Inflammatory macrophage (primary cell): Measurements from ENCODE around the gene AURKAIP1.

Experiments used
- DNase-seq, 2 donors: peaks; one replicate each; pipeline ENCODE4 v3.0.0-alpha.2; 2020 to 2022

AURKAIP1 gene

DNA sequence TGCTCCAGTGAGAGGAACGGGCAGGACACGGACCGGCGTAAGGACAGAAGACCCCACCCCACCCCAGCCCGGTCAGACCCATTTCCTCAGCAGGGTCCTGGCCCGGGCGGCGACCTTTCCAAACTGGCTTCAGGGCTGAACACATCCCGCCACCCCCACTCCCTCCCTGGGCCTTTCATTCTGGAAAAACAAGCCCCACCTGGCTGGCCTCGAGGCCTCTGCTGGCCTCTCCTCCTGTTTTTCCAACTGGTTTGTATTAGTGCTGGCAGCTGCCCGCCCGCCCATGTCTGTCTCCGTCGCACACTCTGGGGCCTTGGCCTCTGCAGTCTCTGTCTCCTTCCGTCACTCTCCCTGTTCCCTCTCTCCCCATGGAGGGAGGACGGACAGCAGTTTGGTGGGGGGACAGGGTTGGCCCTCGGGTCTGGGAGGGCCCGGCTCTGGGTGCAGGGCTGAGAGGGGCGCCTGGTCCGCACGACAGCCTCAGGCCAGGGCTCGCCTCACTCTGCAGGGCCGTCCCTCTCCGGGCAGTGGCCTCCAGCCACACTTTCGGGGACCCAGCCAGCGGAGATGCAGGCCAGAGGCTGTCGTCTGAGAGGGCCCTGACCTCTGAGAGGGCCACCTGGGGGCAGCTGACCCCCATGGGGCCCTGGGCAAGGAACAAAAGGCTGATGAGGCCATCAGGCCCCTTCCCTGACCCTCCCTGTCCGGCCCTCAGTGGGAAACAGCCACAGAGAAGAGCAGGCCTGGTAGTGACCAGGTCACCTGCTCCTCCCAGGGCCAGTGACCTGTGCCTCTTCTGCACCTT is 15.1 kb downstream of the AURKAIP1 start:
- no peak for DNase-seq

DNA sequence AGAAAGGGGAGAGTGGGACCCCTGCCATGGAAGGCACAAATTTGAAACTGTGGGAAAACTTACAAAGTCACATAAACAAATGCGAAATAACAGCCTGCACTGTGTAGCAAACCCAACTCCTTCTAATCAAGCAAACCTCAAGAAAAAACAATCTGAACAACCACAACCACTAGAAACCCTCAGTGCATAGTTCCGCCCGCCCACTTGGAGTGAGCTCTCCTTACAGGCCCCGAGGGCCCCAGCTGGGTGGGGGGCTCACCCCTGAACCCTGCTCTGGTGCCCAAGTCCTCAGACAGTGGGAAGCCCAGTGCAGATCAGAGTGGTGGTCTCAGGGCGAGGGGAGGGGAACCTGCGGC is 15.7 kb downstream of the AURKAIP1 start:
- no peak for DNase-seq

DNA sequence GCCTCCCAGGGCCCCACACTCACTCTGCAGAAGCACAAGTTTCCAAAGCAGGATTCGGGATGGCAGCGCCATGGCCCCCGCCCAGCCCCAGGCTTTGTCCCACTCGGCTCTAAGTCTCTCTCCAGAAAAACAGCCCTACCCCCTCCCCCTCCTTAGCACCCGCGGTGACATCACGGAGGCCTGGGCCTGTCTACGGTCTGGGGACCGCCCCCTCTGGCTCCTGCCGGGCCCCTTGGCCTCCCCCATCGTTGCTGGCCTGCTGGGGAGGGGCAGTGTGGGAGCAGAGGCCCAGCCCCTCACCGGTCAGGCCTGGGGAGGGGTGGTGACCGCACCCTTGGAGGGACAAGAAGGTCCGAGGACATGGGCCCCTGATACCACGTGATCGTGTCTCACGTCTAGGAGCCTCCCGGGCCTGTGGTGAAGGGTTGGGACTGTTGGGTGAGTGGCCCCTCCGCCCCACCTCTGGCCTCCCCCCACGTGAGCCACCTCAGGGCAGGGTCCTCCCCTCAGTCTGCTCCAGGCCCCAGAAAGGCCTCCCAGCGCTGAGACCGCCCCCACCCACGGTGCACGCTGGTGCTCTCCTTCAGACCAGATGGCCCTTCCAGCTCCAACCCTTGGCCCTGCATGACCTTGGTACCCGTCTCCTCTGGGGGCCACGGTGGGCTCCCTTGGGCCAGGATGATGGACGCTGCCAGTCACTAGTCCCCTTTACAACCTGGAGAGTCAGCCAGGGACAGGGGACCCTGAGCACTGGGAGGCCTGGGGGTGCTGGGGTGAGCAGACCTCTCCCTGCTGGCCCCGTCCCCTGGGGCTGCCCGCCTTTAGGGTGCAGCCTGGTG is 16.4 kb downstream of the AURKAIP1 start, which contains the start of gene MXRA8:
Gene MXRA8, minus strand, starts transcription at position 123 of the 839 bp plus-strand sequence. Its CDS starts 51 bp downstream, at position 72.
- no peak for DNase-seq

DNA sequence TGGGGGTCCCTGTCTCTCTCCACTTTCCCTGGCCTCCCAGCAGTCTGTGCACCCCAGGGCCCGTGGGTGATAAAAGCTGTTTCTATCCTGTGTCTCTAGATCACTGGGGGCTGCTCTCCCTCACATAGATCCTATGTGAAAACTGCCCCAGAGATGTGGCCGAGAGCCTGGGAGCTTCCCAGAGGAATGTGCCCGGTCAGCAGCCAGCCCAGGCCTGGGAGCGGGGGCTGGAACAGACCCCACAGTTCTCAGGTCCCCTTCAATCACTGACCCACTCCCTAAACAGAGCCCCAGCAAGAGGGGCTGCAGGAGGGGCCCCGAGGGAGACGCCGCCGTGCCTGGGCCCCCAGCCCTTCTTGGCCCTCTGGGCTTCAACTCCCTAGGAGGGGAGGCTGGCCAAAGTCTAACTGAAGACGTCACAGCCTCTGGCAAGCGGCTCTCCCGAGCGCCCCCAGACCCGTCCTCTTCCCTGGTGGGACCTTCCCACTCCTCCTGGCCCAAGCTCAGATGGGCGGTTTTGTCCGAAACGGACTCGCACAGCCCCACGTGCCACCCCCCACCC is 17.1 kb downstream of the AURKAIP1 start:
- no peak for DNase-seq

DNA sequence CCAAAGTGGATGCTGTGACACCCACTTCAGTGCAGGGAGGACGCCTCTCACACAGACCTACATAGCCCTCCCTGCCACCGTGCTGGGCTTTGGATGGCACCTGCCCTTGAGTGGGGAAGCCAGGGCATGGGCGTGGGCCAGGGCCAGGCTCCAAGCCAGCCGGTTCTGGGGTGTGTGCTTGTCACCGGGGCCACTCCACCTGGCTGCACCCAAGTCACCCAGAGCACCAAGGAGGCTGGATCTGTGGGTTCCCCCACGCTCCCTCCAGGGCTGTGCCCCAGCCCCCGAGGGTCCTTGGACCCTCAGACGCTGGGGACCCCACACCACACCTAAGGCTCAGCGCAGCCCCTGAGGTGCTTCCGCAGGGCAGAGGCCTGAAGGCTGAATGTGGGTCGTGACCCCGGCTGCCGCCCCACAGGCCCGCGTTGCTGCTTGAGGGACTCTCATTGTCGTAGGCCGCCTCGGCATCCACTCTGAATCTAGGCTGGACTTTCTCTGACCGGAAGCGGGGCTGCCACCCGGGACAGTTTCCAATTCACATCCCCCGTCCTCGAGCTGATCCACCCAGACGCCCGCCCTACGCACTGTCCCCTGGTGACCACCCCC is 18.1 kb downstream of the AURKAIP1 start:
- no peak for DNase-seq

DNA sequence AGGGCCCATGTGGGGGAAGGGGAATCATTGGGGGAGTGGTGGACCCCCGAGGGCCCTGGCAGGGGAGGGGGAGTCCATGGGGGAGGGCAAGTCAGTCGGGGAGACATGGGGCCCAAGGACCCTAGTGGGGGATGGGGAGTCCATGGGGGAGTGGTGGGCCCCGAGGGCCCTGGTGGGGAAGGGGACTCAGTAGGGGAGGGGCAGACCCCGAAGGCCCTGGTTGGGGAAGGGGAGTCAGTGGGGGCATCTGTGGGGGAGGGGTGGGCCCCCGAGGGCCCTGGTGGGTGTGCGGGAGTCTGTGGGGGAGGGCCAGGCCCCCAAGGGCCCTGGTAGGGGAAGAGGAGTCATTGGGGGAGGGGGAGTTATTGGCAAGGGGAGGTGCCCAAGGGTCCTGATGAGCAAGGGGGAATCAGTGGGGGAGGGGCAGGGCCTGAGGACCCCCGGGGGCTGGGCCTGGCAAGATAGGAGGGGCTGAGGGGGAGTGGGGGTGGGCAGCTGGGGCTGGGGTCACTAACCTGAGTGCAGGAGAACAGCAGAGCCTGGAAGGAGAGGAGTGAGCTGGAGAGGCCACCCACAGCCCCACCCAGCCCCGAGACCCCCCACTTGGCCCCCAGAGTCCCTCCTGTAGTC is 18.7 kb downstream of the AURKAIP1 start:
- DNase-seq: no peak

DNA sequence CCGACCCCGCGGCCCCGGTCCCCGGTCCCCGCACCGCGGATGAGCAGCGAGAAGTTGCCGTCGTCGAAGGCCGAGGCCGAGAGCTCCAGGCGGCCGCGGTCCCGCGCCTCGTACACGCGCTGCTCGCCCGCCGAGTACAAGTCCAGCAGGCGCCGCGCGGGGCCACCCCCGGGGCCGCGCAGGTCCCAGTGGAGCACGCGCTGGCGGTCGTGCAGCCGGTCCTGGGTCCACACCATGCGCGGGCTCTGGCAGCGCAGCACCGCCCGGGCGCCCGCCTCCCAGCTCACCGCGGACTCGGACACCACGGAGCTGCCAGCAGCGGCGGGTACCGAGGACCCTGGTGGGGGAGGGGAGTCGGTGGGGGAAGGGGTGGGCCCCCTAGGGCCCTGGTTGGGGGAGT is 19.6 kb downstream of the AURKAIP1 start:
- DNase-seq: peak; percentile 26 to 44

DNA sequence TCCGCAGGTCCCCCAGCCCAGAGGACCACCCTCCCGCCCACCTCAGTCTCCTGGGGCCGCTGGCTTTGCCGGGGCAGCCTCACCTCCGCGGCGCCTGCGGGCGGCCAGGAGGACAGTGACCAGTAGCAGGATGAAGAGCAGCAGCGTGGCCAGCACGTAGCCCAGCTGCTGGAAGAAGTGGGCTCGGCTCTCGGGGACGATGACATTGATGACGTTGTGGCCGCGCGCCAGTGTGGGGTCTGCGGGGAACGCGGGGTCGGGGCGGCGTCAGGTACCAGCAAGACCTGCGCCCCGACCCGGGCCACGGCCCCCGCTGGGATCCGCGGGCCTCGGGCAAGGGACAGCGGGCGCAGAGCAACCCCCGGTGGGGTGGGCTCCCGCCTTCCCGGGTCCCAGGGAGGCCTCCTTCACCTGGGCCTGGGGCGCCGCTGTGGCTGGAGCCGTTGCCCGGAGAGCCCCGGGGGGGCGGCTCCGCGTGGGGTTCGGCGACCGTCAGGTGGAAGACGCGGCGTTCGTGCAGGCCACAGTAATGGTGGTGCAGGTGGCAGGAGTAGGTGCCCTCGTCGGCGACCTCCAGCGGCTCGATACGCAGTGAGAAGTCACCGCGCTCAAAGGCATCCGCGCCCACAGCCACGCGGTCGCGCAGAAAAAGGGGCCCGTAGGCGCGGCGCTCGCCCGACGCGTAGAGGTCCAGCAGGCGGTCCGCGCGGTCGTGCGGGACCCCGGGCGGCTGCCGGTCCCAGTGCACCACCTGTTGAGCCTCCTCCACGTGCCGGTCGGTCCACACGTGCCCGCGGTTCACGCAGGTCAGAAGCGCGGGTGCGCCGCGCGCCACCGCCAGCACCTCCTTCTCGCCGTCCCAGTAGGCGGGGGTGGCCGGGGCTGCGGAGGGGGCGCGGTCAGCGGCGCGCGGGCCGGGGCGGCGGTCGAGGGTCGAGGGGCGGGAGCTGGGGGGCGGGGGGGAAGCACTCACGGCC is 20.4 kb downstream of the AURKAIP1 start:
- DNase-seq: no peak

DNA sequence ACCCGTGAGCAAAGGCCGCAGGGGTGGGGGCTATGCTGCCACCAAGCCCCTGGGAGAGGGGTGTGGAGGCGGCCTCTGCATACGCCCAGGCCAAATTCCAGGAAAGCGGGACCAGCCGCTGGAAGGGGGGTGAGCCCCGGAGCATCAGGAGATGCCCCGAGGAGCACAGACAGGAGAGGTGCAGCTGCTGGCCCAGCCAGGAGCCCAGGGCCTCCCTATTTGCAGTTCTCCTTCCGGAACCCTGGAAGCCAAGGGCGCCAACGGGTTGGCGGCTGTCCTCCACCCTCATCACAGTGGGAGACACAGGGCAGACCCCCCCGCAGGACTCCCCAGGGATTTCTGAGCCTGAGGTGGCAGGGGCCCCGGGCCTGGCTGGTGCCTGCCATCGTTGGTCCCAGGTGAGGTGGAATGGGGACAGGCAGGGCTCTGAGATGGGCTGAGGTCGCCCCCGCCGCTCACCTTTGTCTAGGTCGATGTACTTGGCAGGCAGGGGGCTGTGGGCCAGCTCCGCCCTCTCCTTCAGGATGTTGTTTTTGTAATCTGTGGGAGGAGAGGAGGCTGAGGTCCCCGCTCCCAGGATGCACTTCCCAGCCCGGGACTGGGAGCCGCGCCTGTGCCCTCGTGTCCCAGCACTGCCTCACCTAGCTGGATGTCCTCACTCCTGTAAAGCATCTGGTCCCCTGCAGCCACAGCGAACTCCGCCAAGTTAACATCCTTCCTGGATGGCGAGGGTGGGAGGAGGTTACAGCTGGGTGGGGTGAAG is 21.4 kb downstream of the AURKAIP1 start:
- no peak for DNase-seq

DNA sequence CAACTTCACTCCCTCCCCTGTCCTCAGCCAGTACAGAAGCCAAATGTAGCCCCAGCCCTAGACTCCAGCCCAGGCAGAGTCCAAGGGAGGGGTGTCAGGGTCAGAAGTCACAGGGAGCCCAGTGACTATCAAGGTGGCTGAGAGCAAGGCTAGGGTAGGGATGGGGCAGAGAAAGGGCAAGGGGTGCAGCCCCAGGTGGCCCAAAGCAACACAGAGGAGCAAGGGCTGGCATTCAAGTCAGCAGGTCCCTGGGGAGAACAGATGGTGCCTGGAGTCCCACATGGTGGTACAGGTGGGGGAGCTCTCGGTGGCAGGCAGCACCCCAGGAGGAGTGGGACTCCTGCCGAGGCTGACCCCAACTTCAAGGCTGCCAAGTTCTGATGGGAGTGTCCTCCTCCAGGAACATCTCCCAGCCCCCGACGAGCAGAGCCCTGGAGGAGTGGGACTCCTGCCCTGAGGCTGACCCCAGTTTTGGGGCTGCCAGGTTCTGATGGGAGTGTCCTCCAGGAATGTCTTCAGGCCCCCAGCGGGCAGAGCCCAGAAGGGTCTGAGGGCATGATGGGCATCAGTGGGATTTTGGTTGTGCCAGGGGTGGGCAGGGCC is 22.1 kb downstream of the AURKAIP1 start:
- DNase-seq: no peak

DNA sequence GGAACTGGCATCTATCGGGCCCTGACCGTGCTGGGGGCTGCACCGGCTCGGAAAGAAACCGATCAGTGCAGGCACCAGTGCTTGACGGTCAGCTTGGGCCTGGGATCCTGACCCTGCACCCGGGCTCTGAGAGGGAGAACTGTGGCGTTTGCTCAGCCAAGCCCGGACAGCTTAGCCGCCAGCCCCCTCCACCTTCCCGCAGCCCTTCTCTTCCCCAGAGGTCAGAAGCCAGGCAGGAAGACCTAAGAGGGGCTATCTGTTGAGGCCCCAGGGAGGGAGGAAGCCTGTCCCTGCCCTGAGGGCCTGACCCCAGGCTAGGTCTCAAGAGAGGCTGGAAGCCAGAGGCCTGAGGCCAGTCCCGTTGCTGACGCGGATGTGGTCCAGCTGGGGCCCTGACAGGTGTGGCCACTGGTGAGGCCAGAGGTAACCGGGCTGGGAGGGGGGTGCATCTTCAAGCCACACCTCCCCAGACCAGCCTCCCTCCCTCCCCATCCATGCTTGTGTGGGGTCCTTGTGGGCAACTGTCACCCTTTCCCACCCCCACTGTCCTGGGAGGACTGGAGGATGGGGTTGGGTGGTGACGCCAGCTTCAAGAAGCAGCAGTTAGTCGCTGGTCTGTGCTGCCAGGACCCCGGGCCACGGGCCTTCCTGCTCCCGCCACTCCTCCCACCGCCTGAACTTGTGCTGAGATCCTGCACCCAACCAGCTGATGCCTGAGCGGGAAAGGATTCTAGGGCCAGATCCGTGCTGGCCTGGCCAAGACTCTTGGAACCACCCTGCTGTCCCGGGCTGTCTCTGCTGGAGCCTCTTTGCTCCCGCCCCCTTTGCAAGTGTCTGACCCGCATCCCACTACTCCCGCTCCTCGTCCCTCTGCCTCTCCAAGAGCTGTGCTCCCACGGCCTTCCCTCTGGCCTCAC is 23.2 kb downstream of the AURKAIP1 start:
- DNase-seq: no peak

DNA sequence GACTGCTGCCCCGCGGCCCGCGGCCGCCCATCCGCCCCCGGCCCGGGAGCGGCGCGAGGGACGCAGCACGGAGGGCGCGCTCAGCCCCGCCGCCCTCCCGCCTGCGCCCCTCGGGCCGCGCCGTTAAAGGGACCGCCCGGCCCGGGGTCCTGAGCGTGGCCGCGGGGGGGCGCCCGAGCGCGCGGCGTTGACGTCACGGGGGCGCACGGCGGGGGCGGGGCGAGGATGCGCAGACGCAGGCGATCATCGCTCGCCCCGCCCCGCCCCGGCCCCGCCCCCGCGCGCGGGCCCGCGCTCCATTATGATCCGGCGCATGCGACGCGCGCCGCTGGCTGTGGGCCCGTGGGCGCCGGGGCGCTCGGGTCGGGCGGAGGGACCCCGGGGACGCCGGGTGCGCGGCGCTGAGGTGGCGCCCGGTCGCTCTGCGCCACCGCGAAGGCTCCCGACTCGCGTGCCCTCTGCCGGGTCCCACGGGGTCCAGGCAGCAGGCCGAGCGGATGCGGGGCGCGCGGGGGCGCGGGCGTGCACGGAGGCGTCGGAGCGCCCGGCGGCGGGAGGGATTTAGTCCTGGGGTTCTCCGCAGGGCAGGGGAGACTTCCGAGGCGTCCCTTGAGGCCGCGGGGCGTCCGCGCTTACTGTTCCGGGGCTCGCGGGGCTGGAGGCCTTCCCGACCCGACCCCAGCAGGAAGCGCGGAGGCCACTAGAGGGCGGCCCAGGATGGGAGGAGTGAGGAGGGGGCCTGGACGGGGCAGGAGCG is 25.6 kb downstream of the AURKAIP1 start, which contains the start of gene DVL1:
Gene DVL1, minus strand, starts transcription at position 163 of the 757 bp plus-strand sequence. CDS start 353 bp downstream, outside the sequence.
- peak; percentile 36 to 75 for DNase-seq

DNA sequence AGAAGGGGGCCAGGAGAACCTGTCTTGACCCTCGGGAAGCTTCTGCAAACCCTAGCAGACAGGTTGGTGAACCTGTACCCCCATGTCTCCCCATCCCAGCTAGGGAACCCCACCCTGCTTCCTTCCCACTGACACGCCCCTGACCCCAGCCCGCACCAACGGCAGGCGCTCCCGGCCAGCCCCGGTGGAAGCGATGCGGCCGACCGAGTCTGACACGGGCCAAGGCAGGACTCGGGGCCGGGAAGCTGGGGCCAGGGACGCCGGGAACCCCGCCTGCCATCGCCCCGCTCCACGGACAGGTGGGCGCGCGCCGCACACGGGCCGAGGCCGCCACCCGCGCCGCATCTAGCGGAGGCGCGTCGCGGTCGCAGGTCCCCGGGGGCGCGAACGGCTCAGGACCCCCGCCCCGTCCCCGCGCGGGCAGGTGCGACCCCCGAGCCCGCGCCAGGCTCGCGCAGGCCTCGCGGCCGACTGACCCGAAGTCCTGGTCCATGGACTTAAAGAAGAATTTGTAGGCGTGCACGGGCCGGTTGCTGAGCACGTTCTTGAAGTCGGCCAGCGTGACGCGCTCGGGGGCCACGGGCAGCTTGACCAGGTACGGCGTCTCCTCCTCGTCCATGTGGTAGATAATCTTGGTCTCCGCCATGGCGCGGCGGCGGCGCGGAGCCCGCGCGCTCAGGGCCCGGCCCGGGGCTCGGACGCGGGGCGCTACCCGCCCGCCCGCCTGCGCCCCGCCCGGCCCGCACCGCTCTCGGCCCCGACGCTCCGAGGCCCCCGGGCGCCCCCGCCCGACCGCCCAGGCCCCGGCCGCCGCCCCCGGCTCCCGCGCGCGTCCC is 26.4 kb downstream of the AURKAIP1 start:
- DNase-seq: no peak

DNA sequence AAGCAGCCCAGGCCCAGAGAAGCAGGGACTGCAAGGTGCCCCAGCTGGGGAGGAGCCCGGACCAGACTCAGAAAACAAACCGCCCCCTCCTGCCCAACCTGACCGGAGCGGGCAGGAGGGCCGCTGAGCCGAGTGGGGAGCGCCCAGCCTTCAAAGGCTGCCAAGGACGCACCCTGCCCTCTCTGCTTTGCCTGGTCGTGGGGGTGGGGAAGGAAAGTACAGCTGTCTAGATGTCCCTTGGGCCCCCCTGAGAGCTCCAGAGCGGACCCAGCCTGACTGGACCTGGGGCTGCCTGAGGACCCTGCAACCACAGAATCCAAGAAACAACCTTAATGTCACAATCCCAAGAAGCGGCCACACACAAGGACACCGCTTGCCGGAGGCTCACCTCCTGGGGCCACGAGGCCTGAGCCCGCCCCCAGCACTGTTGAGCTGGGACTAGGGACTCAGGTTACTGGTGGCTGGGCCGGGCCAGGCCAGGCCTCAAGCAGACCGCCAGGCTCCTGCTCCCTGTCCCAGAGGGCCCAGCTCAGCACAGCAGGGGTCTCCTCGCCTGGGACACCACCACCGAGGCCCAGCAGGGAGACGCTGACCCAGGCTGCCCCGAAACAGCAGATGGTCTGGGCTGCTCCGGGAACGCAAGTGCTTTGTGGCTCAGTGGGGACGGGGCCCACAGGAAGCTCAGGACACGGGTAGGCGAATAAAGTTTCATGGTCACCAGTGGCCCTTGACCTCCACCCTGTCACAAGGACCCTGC is 27.2 kb downstream of the AURKAIP1 start:
- no peak for DNase-seq

DNA sequence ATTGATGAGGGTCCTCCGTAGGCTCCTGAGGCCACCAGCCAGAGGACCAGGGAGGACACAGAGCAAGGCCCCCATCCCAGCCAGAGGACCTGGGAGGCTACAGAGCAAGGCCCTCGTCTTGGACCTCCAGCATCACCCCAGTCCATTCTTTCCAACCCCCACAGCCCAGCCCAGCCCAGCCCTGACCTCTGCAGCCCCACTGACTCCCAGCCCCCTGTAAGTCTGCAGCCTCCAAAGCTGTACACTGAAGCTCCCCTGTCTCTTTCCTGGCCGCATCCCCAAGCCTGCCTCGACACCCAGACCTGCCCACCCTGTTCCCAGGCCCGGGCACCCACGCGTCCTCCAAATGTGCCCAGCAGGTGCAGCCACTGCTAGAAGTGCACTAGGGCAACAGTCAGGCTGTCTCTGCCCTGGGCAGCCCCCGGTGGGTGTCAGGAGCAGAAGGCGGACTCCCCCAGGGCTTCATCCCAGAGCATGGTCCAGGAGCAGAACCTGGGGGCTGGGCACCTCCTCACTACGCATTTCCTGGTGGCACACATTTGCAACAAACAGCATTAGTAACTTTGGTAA is 27.9 kb downstream of the AURKAIP1 start:
- no peak for DNase-seq

DNA sequence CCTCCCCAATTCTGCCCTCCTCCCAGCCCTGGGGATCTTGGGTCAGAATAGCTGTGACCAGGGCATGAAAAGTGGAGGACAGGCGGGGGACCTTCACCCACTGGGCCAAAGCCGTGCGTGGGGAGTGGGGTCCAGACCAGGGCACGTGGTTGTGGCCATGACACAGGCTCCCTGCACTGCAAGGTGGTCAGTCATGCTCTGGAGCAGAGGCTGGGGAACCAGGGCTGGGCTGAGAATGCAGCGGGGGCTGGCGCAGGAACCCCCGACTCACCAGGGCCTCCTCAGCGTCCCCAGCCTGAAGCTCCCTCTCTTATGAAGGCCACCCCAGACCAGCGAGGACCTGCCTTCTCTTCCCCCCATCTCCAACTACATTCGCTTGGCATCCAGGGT is 28.5 kb downstream of the AURKAIP1 start:
- DNase-seq: no peak
